Fibroblast of lung (primary cell): ENCODE measurements around the gene RSPH1.
A peak's percentile ranks its signal among the peaks of the same experiment; 100 is the strongest.

Source experiments
- EZH2 ChIP-seq: IDR thresholded peaks from 2 replicates; pipeline ENCODE4 v1.5.1; 2012; ENCODE audit warnings: low read length, control low read depth, mild to moderate bottlenecking; ENCODE audit errors: missing control alignments
- TF ChIP-seq, protein P1 (sequence below), 2 donors: IDR thresholded peaks in 1 of 2; conservative IDR thresholded peaks in 1 of 2; 1 replicate in 1 of 2; 2 replicates in 1 of 2; pipeline ENCODE4 v1.5.1; 2011 to 2012; ENCODE audit warnings: low read length in 2 of 2, control low read depth in 1 of 2, inconsistent platforms in 1 of 2, low read depth in 1 of 2, mild to moderate bottlenecking in 1 of 2

DNA sequence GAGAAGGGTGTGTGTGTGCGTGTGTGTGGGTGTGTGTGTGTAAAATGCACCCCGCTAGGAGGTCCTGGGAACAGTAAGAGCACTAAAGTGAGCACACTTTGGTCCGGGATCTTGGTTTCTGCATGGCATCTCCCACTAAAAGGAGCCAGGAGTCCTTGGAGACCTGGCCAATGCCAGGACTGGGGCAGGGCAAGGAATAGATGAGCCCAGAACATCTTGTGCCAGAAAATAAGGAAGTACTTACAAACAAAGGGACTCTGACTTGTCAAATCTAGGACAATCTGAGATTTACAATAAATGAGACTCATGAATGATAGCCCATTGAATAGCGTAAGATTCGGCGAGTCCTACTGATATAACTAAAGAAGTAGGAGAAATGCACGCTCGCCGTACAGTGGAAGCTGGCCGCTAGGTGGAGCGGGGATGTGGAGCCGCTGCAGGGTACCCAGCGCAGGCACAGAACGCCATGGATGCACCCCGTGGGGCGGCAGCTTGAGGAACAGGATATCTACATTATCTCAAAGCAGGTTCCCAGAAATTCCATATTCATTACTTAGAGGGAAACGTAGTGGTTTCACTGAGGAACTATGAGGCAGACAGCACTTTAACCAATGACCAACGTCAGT is 24.7 kb upstream of the RSPH1 start:
- TF ChIP-seq EZH2 = no peak
- TF ChIP-seq, protein P1, sequence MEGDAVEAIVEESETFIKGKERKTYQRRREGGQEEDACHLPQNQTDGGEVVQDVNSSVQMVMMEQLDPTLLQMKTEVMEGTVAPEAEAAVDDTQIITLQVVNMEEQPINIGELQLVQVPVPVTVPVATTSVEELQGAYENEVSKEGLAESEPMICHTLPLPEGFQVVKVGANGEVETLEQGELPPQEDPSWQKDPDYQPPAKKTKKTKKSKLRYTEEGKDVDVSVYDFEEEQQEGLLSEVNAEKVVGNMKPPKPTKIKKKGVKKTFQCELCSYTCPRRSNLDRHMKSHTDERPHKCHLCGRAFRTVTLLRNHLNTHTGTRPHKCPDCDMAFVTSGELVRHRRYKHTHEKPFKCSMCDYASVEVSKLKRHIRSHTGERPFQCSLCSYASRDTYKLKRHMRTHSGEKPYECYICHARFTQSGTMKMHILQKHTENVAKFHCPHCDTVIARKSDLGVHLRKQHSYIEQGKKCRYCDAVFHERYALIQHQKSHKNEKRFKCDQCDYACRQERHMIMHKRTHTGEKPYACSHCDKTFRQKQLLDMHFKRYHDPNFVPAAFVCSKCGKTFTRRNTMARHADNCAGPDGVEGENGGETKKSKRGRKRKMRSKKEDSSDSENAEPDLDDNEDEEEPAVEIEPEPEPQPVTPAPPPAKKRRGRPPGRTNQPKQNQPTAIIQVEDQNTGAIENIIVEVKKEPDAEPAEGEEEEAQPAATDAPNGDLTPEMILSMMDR (conservative IDR thresholded peaks at IDR 0.05 in 1 of 2, IDR thresholded peaks at IDR 0.05 in 1 of 2; ENCODE audit: low read depth in 1 of 2, low read length in 2 of 2) = peak in 1 of 2 donors; percentile 50
